HG02981 (cell line): ENCODE measurements around the gene BAG3.
"Not testable (repeated sequence)": the region's sequence is repeated elsewhere in the genome, so short reads cannot be mapped to it uniquely, and the experiment has no call there.

Source experiments
- ATAC-seq: cut with Tn5 transposase; IDR thresholded peaks from one replicate; pipeline ENCODE4 v1.9.1; 2021; ENCODE audit warnings: mild to moderate bottlenecking, moderate library complexity; ENCODE audit not compliant: unreplicated experiment

The BAG3 gene

GRCh38 chr10:119650692-119651513 is at the start of gene BAG3:
Gene BAG3 (plus strand): TSS chr10:119651380. CDS start chr10:119651676, 296 bp downstream.
- ATAC-seq = peak; percentile 71

- no peak for ATAC-seq
Measured at GRCh38 chr10:119602241-119603095, 48.7 kb upstream of the BAG3 start.

- ATAC-seq = no peak
Measured at GRCh38 chr10:119604468-119604867, 46.7 kb upstream of the BAG3 start.

GRCh38 chr10:119608316-119609155 is 42.6 kb upstream of the BAG3 start:
- no peak for ATAC-seq

GRCh38 chr10:119609516-119609915 is 41.7 kb upstream of the BAG3 start:
- no peak for ATAC-seq

- no peak for ATAC-seq
Measured at GRCh38 chr10:119611433-119611832, 39.7 kb upstream of the BAG3 start.

GRCh38 chr10:119613741-119614140 is 37.4 kb upstream of the BAG3 start:
- ATAC-seq = no peak

GRCh38 chr10:119614686-119615085 is 36.5 kb upstream of the BAG3 start:
- ATAC-seq = no peak

GRCh38 chr10:119616882-119617570 is 34.2 kb upstream of the BAG3 start:
- no peak for ATAC-seq

- no peak for ATAC-seq
Measured at GRCh38 chr10:119619215-119619614, 32.0 kb upstream of the BAG3 start.

GRCh38 chr10:119619811-119620210 is 31.4 kb upstream of the BAG3 start:
- ATAC-seq = not testable (repeated sequence)

- ATAC-seq = no peak
Measured at GRCh38 chr10:119620241-119621077, 30.7 kb upstream of the BAG3 start.

GRCh38 chr10:119621078-119621384 is 30.1 kb upstream of the BAG3 start:
- no peak for ATAC-seq

GRCh38 chr10:119625570-119626280 is 25.5 kb upstream of the BAG3 start:
- no peak for ATAC-seq

- no peak for ATAC-seq
Measured at GRCh38 chr10:119630300-119630699, 20.9 kb upstream of the BAG3 start.

- no peak for ATAC-seq
Measured at GRCh38 chr10:119633538-119634218, 17.5 kb upstream of the BAG3 start.

- no peak for ATAC-seq
Measured at GRCh38 chr10:119634219-119634544, 17.0 kb upstream of the BAG3 start.

GRCh38 chr10:119637631-119638030 is 13.5 kb upstream of the BAG3 start:
- ATAC-seq = no peak

- ATAC-seq = no peak
Measured at GRCh38 chr10:119638982-119639381, 12.2 kb upstream of the BAG3 start.
